DMS114 treated with DMSO at 0.1 percent for 48 hours (cell line): ENCODE data around the gene INAVA.
"Not testable (repeated sequence)": the region's sequence is repeated elsewhere in the genome, so short reads cannot be mapped to it uniquely, and the experiment has no call there.

Source experiments
- DNase-seq: peaks from one replicate; lab custom pipeline; 2025; ENCODE audit not compliant: unreplicated experiment; lab: John Stamatoyannopoulos, UW

INAVA gene

DNA sequence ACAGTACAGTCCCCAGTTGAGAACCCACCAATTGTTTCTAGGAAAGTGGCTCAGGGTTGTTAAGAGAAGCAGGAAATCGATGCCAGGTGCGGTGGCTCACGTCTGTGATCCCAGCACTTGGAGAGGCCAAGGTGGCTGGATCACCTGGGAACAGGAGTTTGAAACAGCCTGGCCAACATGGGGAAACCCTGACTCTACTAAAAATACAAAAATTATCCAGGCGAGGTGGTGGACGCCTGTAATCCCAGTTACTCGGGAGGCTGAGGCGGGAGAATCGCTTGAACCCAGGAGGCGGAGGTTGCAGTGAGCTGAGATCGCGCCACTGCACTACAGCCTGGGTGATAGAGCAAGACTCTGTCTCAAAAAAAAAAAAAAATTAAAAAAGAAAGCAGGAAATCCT is 67.5 kb downstream of the INAVA start:
- DNase-seq: not testable (repeated sequence)

- DNase-seq: no peak
Measured at GRCh38 chr1:200962631-200963030, 67.9 kb downstream of the INAVA start.

DNA sequence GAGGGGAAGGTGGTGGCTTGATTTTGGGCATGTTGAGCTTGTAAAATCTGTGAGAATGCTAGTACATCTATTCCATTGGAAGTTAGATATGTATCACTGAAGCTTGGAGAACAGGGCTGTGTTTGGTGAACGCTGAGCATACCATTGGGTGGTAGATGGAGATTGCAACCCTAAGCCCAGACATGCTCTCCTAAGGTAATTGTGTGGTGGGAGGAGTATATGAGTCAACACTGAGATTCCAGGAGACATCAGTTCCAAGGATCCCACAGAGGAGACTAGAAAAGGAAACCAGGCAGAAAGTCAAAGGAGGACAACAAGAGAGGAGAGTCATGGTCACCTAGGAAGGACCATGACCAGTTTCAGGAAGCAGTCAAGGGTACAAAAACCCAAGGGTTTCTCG is 68.4 kb downstream of the INAVA start:
- no peak for DNase-seq

- DNase-seq: not testable (repeated sequence)
Measured at GRCh38 chr1:200963888-200964287, 69.2 kb downstream of the INAVA start.
